C1 segment of cervical spinal cord (tissue), 14 donors: ENCODE data around the gene IQGAP1.
"Not testable (repeated sequence)": the region's sequence is repeated elsewhere in the genome, so short reads cannot be mapped to it uniquely, and the experiment has no call there.

Experiments
- DNase-seq, 14 donors: peaks; one replicate each; lab custom pipeline; 2025; lab: John Stamatoyannopoulos, UW

Gene IQGAP1

GRCh38 chr15:90376789-90377188, 11.3 kb upstream of the IQGAP1 start:
- DNase-seq, result no peak

DNA sequence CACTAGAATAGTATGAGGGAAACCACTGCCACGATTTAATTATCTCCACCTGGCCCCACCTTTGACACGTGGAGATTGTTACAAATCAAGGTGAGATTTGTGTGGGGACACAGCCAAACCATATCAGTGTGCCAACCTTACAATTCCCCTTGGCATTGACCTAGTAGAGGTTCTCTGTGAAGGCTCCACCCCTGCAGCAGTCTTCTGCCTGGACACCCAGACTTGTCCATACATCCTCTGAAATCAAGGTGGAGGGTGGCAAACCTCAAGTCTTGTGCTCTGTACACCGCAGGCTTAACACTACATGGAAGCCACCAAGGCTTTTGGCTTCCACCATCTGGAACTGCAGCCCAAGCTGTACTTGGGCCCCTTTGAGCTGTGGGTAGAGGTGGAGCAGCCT, 8.8 kb upstream of the IQGAP1 start:
- DNase-seq, result no peak

- DNase-seq, result no peak
Measured at GRCh38 chr15:90381515-90381914, 6.5 kb upstream of the IQGAP1 start.

GRCh38 chr15:90382320-90382719, 5.7 kb upstream of the IQGAP1 start:
- DNase-seq, result no peak

GRCh38 chr15:90386221-90386620, 1.8 kb upstream of the IQGAP1 start:
- no peak for DNase-seq

DNA sequence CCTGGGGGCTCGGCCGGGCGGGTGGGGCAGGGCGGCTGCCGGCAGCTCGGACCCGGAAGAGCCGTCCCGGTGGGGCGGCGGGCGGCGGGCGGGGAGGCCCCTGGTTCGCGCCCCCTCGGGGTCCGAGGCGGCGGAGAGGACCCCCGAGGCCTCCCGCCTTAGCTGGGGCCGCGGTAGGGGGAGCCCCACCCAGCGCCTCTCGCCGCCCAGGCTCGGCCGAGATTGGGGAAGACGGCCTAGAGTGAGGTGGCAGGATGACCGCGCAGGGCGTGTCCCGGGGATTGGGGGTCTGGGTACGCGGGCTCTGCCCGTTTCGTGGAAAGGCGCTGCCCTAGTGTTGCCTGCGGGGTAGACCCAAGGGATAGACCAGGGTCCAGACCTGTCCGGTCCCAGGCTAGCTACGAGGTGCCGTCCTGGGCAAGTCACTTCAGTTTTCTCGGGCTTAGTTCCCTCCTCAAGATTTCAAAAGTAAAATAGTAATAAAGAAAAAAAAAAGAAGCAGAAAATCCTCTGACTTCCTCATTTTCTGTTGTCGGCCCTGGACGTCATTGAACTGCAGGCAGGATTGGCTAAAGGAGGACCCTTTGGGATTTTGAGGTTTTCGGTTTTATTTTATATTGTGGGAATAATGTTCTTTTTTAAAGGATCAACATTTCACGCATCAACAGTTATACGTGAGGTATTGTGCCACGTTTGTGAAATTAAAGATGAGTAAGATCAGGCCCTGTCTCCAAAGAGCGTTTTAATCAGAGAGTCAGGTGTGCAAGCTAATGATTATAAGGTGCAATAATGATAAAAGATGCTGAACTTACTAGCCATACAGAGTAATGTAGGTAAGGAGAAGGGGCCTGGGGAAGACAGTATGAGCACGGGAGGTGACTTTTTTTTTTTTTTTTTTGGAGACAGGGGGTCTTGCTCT, 679 bp downstream of the IQGAP1 start:
- peak in 4 of 14 donors; percentile 41 to 73 (median 52) for DNase-seq

DNA sequence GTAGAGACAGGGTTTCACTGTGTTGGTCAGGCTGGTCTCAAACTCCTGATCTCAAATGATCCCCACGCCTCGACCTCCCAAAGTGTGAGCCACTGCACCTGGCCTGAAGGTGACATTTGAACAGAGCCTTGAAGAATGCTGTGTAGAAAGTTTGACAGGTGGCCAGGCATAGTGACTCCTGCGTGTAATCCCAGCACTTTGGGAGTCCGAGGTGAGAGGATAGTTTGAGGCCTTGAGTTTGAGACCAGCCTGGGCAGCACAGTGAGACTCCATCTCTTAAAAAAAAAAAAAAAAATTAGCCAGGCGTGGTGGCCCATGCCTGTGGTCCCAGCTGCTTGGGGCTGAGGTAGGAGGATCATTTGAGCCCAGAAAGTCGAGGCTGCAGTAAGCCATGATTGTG, 1.5 kb downstream of the IQGAP1 start:
- no peak for DNase-seq

GRCh38 chr15:90393040-90393439, 5.0 kb downstream of the IQGAP1 start:
- DNase-seq, result no peak

DNA sequence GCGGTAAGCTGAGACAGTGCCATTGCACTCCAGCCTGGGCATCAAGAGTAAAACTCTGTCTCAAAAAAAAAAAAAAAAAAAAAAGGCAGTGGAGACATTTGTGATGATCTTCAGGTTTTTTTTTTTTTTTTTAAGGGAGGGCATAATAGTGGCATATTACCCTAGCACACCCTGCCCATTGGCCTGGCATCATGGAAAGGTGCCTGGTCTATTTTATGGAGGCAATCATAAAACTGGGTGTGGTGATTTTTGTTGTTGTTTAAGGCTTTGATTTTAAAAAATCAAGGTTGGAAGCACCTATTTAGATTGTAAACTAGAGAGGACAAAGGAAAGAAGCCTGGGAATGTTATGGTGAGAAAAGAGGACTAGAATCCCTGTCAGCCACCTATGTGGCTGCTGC, 6.0 kb downstream of the IQGAP1 start:
- no peak for DNase-seq

- DNase-seq, result no peak
Measured at GRCh38 chr15:90394748-90395442, 6.9 kb downstream of the IQGAP1 start.

GRCh38 chr15:90396321-90396720, 8.3 kb downstream of the IQGAP1 start:
- no peak for DNase-seq

GRCh38 chr15:90400005-90400758, 12.1 kb downstream of the IQGAP1 start:
- DNase-seq, result no peak

DNA sequence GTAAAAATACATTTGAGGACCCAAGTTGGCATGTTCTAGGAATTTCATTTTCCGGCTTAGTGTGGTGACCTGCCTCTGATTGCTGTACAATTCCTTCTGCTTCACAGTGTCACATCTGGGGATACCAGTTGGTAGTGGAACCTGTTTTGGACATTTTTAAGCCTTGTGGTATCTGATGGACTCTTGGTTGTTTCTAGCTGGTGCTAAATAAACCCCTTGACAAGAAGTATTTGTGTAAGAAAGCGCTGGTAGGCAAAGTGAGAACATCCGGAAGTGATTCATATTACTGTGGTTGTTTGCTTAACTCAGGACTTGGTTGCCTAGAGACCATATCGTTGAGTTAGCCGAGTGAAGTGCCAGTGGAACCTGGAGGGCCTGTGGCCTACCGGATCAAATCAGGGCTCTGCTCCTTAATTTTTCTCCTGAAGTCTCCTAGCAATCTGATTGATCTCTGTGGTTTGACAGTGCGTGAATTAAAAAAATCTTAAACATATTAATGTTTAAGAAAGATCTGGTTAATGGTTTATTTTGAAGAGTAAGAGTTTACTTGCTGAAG, 12.8 kb downstream of the IQGAP1 start:
- peak in 1 of 14 donors; percentile 20 for DNase-seq

- no peak for DNase-seq
Measured at GRCh38 chr15:90401495-90401894, 13.5 kb downstream of the IQGAP1 start.

GRCh38 chr15:90402223-90402622, 14.2 kb downstream of the IQGAP1 start:
- DNase-seq, result no peak

DNA sequence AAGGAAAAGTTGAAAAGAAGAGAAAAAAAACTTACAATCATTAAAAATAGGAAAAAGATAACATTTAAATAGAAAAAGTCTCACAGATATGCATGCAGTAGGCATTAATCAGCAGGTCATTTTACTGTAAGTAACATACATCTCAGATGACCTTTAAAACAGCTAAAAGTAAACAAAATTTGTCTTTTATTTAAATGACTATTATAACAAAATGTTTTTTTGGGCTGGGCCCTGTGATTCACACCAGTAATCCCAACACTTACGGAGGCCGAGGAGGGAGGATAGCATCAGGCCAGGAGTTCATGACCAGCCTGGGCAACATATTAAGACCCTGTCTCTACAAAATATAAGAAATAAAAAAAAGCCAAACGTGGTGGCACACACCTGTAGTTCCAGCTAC, 14.7 kb downstream of the IQGAP1 start:
- DNase-seq, result no peak

GRCh38 chr15:90405055-90405607, 17.1 kb downstream of the IQGAP1 start:
- no peak for DNase-seq

- DNase-seq, result no peak
Measured at GRCh38 chr15:90407336-90407735, 19.3 kb downstream of the IQGAP1 start.

- DNase-seq, result no peak
Measured at GRCh38 chr15:90407871-90408317, 19.9 kb downstream of the IQGAP1 start.

DNA sequence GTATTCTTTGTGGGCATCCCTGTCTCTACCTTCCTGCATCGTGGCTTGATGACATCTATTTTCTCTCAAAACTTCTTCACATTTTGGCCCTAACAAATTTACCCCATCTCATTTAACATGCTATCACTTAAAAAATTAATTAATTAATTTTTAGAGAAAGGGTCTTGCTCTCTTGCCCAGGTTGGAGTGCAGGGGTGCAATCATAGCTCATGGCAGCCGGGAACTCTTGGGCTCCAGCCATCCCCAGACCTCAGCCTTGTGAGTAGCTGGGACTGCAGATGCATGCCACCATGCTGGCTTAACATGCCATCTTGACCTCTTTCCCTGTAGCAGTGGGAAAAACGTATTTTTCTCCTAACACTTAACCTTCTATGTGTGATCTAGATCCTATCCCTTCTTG, 20.6 kb downstream of the IQGAP1 start:
- no peak for DNase-seq

DNA sequence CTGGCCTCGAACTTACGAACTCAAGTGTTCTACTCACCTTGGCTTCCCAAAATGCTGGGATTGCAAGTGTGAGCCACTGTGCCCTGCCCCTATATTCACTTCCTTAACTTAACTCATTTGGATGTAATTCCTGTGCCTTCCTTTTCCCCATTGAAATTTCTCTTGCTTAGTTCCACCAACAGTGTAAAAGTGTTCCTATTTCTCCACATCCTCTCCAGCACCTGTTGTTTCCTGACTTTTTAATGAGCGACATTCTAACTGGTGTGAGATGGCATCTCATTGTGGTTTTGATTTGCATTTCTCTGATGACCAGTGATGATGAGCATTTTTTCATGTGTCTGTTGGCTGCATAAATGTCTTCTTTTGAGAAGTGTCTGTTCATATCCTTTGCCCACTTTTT, 21.5 kb downstream of the IQGAP1 start:
- DNase-seq, result not testable (repeated sequence)
